Measurements from ENCODE around the gene ZCCHC2. TPM values are rescaled to one million over a fixed set of nuclear protein-coding genes. Genes with fewer than 3 reads are reported as not detected.

ZCCHC2 gene
- total RNA-seq, 1 experiment from 2014 or later, result 12.4 TPM

GRCh38 chr18:62572456-62572855 is 49.6 kb downstream of the ZCCHC2 start:
- Mint-ChIP-seq H3K27me3 (ENCODE audit: low read depth) (no peaks in the 10 kb centered on the region), H3K4me1 (peaks cover 3 to 5% of the 10 kb centered on the region in 2 experiments; a peak in 2 of 4 replicates), H3K9me3 (peaks cover 0 to 5% of the 10 kb centered on the region in 2 experiments; a peak in 1 of 5 replicates), H3K4me3 (no peak overlapping the region), H3K36me3 (ENCODE audit: insufficient read depth in 1 of 3, low read depth in 3 of 3) (peaks cover 18 to 55% (median 38%) of the 10 kb centered on the region in 3 experiments; a peak in 6 of 7 replicates), H3K27ac (peak overlapping the region in 1 of 3 experiments; percentile 11; a peak in 2 of 7 replicates)
- Histone ChIP-seq H3K79me2 (ENCODE audit: insufficient read depth, low read length) (no peaks in the 10 kb centered on the region), H3K14ac (ENCODE audit: insufficient read depth, low read length) (no peak overlapping the region), H3K4ac (ENCODE audit: low read depth, low read length) (no peak overlapping the region), H3T11ph (ENCODE audit: low read length) (no peak overlapping the region), H2AK5ac (ENCODE audit: insufficient read length, low read length) (no peak overlapping the region), H4K20me1 (ENCODE audit: control insufficient read depth, insufficient read depth, insufficient read length) (no peaks in the 10 kb centered on the region), H4K8ac (replicated peaks; ENCODE audit: insufficient read length, low read depth, low read length) (no peak overlapping the region), H2BK5ac (ENCODE audit: insufficient read length, low read length) (no peak overlapping the region), H3K18ac (ENCODE audit: insufficient read length, low read depth, low read length) (no peak overlapping the region), H3K27me3 (ENCODE audit: insufficient read depth, low read length) (no peaks in the 10 kb centered on the region), H2BK12ac (ENCODE audit: insufficient read length, low read depth, low read length) (no peak overlapping the region), H2BK120ac (ENCODE audit: low read depth, low read length, poor library complexity, severe bottlenecking) (no peak overlapping the region), H4K5ac (ENCODE audit: insufficient read length, low read depth, low read length) (no peak overlapping the region), H2BK20ac (ENCODE audit: low read depth, low read length, poor library complexity, severe bottlenecking) (no peak overlapping the region), H3K79me1 (ENCODE audit: insufficient read depth, low read depth, low read length, poor library complexity, severe bottlenecking) (no peaks in the 10 kb centered on the region), H3K27ac (ENCODE audit: insufficient read length, low read depth, low read length) (no peak overlapping the region), H3K56ac (ENCODE audit: insufficient read length, low read depth, low read length) (no peak overlapping the region), H3K23ac (ENCODE audit: insufficient read length, low read depth, low read length) (no peak overlapping the region), H3K23me2 (ENCODE audit: insufficient read length, low read depth, low read length, poor library complexity, severe bottlenecking) (no peaks in the 10 kb centered on the region), H3K4me2 (ENCODE audit: insufficient read depth, insufficient read length, low read length) (no peak overlapping the region), H3K9me3 (ENCODE audit: control insufficient read depth, low read depth, low read length) (no peaks in the 10 kb centered on the region), H2AFZ (ENCODE audit: low read length) (no peak overlapping the region), H3K9ac (ENCODE audit: extremely low read depth, insufficient read length, low read length) (no peak overlapping the region), H3K4me1 (ENCODE audit: insufficient read depth, low read length) (no peaks in the 10 kb centered on the region), H4K91ac (ENCODE audit: insufficient read length, low read depth, low read length) (no peak overlapping the region), H2BK15ac (ENCODE audit: low read depth, low read length) (no peak overlapping the region)
- no CpG with 5 or more reads among the region's 3 CpGs for WGBS (ENCODE audit: extremely low coverage, insufficient read length, low lambda C conversion rate)
- TF ChIP-seq CTCF (conservative IDR thresholded peaks at IDR 0.05), result no peak
- no peak for DNase-seq

All from H9 (cell line).